ENCODE measurements around the gene DIRAS1.

DNA sequence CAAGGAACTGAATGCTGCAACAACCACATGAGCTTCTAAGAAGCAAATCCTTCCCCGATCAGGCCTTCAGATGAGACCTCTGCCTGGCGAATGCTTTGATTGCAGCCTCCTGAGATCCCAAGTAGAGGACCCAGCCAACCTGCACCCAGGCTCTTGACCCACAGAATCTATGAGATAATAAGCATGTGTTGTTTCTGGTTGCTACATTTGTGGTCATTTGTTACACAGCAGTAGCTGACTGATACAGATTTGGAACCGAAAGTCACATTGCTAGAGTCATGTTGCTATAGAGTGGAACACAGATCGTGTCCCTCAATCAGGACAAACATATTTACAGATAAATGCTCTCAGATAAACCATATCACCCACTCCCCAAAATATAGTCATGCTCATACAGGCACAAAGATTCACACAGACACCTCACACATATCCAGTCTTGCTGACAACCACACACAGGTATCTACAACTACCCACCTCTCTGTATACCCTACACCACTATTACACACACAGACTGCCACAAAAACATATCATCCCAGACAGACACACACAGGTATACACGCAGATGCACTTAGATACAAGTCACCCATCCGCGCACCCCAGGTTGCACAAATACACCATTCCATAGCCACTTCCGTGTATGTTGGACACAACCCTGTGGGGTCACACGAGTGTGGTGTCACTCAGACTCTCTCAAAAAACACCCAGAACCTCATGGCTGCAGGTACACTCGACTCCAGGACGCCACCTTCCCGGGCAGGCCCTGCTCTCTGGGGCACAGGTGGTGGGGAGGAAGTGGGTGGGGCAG lies 5.5 kb downstream of the DIRAS1 start:
- TF ChIP-seq, protein P1, sequence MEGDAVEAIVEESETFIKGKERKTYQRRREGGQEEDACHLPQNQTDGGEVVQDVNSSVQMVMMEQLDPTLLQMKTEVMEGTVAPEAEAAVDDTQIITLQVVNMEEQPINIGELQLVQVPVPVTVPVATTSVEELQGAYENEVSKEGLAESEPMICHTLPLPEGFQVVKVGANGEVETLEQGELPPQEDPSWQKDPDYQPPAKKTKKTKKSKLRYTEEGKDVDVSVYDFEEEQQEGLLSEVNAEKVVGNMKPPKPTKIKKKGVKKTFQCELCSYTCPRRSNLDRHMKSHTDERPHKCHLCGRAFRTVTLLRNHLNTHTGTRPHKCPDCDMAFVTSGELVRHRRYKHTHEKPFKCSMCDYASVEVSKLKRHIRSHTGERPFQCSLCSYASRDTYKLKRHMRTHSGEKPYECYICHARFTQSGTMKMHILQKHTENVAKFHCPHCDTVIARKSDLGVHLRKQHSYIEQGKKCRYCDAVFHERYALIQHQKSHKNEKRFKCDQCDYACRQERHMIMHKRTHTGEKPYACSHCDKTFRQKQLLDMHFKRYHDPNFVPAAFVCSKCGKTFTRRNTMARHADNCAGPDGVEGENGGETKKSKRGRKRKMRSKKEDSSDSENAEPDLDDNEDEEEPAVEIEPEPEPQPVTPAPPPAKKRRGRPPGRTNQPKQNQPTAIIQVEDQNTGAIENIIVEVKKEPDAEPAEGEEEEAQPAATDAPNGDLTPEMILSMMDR (IDR thresholded peaks at IDR 0.05; ENCODE audit: insufficient read depth, low read length, poor library complexity, severe bottlenecking) = no peak
- no peak for TF ChIP-seq EZH2phosphoT487 (conservative IDR thresholded peaks at IDR 0.05; ENCODE audit: low read length)
